CD8-positive, alpha-beta memory T cell (primary cell): ENCODE results near the gene HSBP1L1. TPM values are rescaled to one million over a fixed set of nuclear protein-coding genes. Genes with fewer than 3 reads are reported as not detected.
A peak's percentile ranks its signal among the peaks of the same experiment; 100 is the strongest.

ENCODE experiments used
- CTCF ChIA-PET: fragments of 350-600 bp; sonication (Branson Sonifier 250); formaldehyde crosslinking; loops from one replicate; lab custom pipeline; 2021; ENCODE audit warnings: antibody characterized with exemption; lab: Charles Lee
- POLR2A ChIA-PET: fragments of 350-600 bp; sonication (Branson Sonifier 250); formaldehyde crosslinking; loops from one replicate; lab custom pipeline; 2021; ENCODE audit warnings: antibody characterized with exemption; lab: Charles Lee
- DNase-seq, 5 donors: peaks; one replicate each; pipeline versions ENCODE4 v3.0.0 to v3.0.0-alpha.2; 2020 to 2022; ENCODE audit warnings: mixed read lengths in 1 of 5
- H3K27ac ChIP-seq: one replicate; pipeline ENCODE4 v1.7.0; 2013; ENCODE audit warnings: low read depth, mild to moderate bottlenecking, low read length, moderate library complexity
- H3K27me3 ChIP-seq: 2 replicates; pipeline ENCODE4 v1.7.0; 2013; ENCODE audit warnings: low read length, mild to moderate bottlenecking; ENCODE audit not compliant: insufficient read depth, poor library complexity, severe bottlenecking
- H3K36me3 ChIP-seq: 2 replicates; pipeline ENCODE4 v1.7.0; 2013; ENCODE audit warnings: mild to moderate bottlenecking, low read length, moderate library complexity; ENCODE audit not compliant: insufficient read depth
- H3K4me1 ChIP-seq: 2 replicates; pipeline ENCODE4 v1.7.0; 2013; ENCODE audit warnings: mild to moderate bottlenecking, low read length, moderate library complexity; ENCODE audit not compliant: insufficient read depth
- H3K4me3 ChIP-seq: 2 replicates; pipeline ENCODE4 v1.7.0; 2013; ENCODE audit warnings: mild to moderate bottlenecking, low read length
- H3K9me3 ChIP-seq: 2 replicates; pipeline ENCODE4 v1.7.0; 2013; ENCODE audit warnings: mild to moderate bottlenecking, low read length
- H3K27ac Mint-ChIP-seq, 8 donors: one replicate each; pipeline ENCODE4 v1.8.0; 2020 to 2021; ENCODE audit warnings: mixed read lengths in 8 of 8, mild to moderate bottlenecking in 6 of 8, inconsistent platforms in 3 of 8, moderate library complexity in 3 of 8
- H3K27me3 Mint-ChIP-seq, 2 donors: one replicate each; pipeline ENCODE4 v1.8.0; 2020 to 2021; ENCODE audit warnings: mixed read lengths in 2 of 2, mild to moderate bottlenecking in 1 of 2, moderate library complexity in 1 of 2
- H3K36me3 Mint-ChIP-seq, 3 donors: one replicate each; pipeline ENCODE4 v1.8.0; 2020 to 2021; ENCODE audit warnings: mixed read lengths in 3 of 3, inconsistent platforms in 1 of 3, mild to moderate bottlenecking in 1 of 3
- H3K4me1 Mint-ChIP-seq, 3 donors: one replicate each; pipeline ENCODE4 v1.8.0; 2020 to 2021; ENCODE audit warnings: mixed read lengths in 3 of 3, inconsistent platforms in 1 of 3, mild to moderate bottlenecking in 1 of 3
- H3K4me3 Mint-ChIP-seq, 7 donors: one replicate each; pipeline ENCODE4 v1.8.0; 2020 to 2021; ENCODE audit warnings: mixed read lengths in 7 of 7, mild to moderate bottlenecking in 6 of 7, moderate library complexity in 4 of 7, inconsistent platforms in 2 of 7
- H3K9me3 Mint-ChIP-seq, 5 donors: one replicate each; pipeline ENCODE4 v1.8.0; 2020 to 2022; ENCODE audit warnings: mixed read lengths in 5 of 5, mild to moderate bottlenecking in 3 of 5, moderate library complexity in 2 of 5, inconsistent platforms in 1 of 5
- polyA plus RNA-seq: library from polyadenylated mRNA; unstranded; fragments of 300-500 nt; fragmentation: Illumina TruSeq; gene quantifications from one replicate; pipeline ENCODE4 v1.2.3, GENCODE V29; 2021
- total RNA-seq, 2 experiments: library from RNA; stranded (reverse); gene quantifications; one replicate each; pipeline ENCODE4 v1.2.3, GENCODE V29; 2021

Gene HSBP1L1
- total and polyA plus RNA-seq, 3 experiments from 2014 or later = 3.3 to 17.2 (median 4.2) TPM

GRCh38 chr18:79971986-79972385, 7.5 kb downstream of the HSBP1L1 start:
- peaks cover 27% of the 10 kb centered on the region for H3K36me3 ChIP-seq
- Mint-ChIP-seq H3K4me1 (peaks cover 22 to 27% (median 25%) of the 10 kb centered on the region in 3 donors), H3K36me3 (peaks cover 5 to 78% (median 11%) of the 10 kb centered on the region in 3 donors), H3K27ac (peak overlapping the region in 7 of 8 donors; percentile 13 to 86 (median 80)), H3K4me3 (no peak overlapping the region), H3K27me3 (no peaks in the 10 kb centered on the region), H3K9me3 (no peaks in the 10 kb centered on the region)
- CTCF ChIA-PET = no interaction called here
- no peak overlapping the region for H3K27ac ChIP-seq
- no peaks in the 10 kb centered on the region for H3K27me3 ChIP-seq
- no peak overlapping the region for H3K4me3 ChIP-seq
- POLR2A ChIA-PET = no interaction called here
- H3K4me1 ChIP-seq = no peaks in the 10 kb centered on the region
- no peak for DNase-seq
- H3K9me3 ChIP-seq = no peaks in the 10 kb centered on the region

- Histone ChIP-seq H3K36me3 (peaks cover 31% of the 10 kb centered on the region), H3K4me3 (no peak overlapping the region), H3K4me1 (no peaks in the 10 kb centered on the region), H3K9me3 (no peaks in the 10 kb centered on the region), H3K27ac (no peak overlapping the region), H3K27me3 (no peaks in the 10 kb centered on the region)
- DNase-seq = no peak
- Mint-ChIP-seq H3K9me3 (no peaks in the 10 kb centered on the region), H3K27me3 (no peaks in the 10 kb centered on the region), H3K27ac (peak overlapping the region in 4 of 8 donors; percentile 8 to 85 (median 74)), H3K4me1 (peaks cover 24 to 29% (median 28%) of the 10 kb centered on the region in 3 donors), H3K36me3 (peaks cover 5 to 78% (median 11%) of the 10 kb centered on the region in 3 donors), H3K4me3 (no peak overlapping the region)
- CTCF ChIA-PET = interaction anchor here (0.6 to 0.8 kb wide), 2 partner anchors 9 to 12 kb away, joined by 3 read pairs; no protein-coding TSS in a partner anchor
- POLR2A ChIA-PET = no interaction called here
Observed at GRCh38 chr18:79972720-79973119, 8.3 kb downstream of the HSBP1L1 start.

GRCh38 chr18:79973517-79973916, 9.1 kb downstream of the HSBP1L1 start:
- ChIA-PET CTCF (no interaction called here), POLR2A (interaction anchor here (1.5 kb wide), 1 partner anchor 10 kb away, joined by 3 read pairs; no protein-coding TSS in a partner anchor)
- no peaks in the 10 kb centered on the region for H3K27me3 Mint-ChIP-seq
- H3K9me3 Mint-ChIP-seq = no peaks in the 10 kb centered on the region
- H3K27me3 ChIP-seq = no peaks in the 10 kb centered on the region
- peaks cover 31% of the 10 kb centered on the region for H3K36me3 ChIP-seq
- DNase-seq = no peak
- H3K4me3 Mint-ChIP-seq = no peak overlapping the region
- no peak overlapping the region for H3K27ac ChIP-seq
- H3K4me1 Mint-ChIP-seq = peaks cover 30 to 34% (median 30%) of the 10 kb centered on the region in 3 donors
- H3K4me1 ChIP-seq = no peaks in the 10 kb centered on the region
- H3K27ac Mint-ChIP-seq = peak overlapping the region in 3 of 8 donors; percentile 63 to 85 (median 78)
- H3K9me3 ChIP-seq = no peaks in the 10 kb centered on the region
- peaks cover 5 to 79% (median 11%) of the 10 kb centered on the region in 3 donors for H3K36me3 Mint-ChIP-seq
- H3K4me3 ChIP-seq = no peak overlapping the region

- Mint-ChIP-seq H3K27ac (peak overlapping the region in 4 of 8 donors; percentile 19 to 85 (median 70)), H3K4me1 (peaks cover 30 to 34% (median 30%) of the 10 kb centered on the region in 3 donors), H3K27me3 (no peaks in the 10 kb centered on the region), H3K9me3 (no peaks in the 10 kb centered on the region), H3K36me3 (peaks cover 5 to 81% (median 11%) of the 10 kb centered on the region in 3 donors), H3K4me3 (no peak overlapping the region)
- POLR2A ChIA-PET = interaction anchor here (1.5 kb wide), 1 partner anchor 11 kb away, joined by 3 read pairs; no protein-coding TSS in a partner anchor
- H3K27ac ChIP-seq = no peak overlapping the region
- H3K9me3 ChIP-seq = no peaks in the 10 kb centered on the region
- H3K4me3 ChIP-seq = no peak overlapping the region
- H3K36me3 ChIP-seq = peaks cover 31% of the 10 kb centered on the region
- H3K4me1 ChIP-seq = no peaks in the 10 kb centered on the region
- no peaks in the 10 kb centered on the region for H3K27me3 ChIP-seq
- CTCF ChIA-PET = interaction anchor here (0.9 kb wide), 1 partner anchor 11 kb away, joined by 4 read pairs; no protein-coding TSS in a partner anchor
- no peak for DNase-seq
Observed at GRCh38 chr18:79974025-79974654, 9.7 kb downstream of the HSBP1L1 start.

GRCh38 chr18:79975043-79975442, 10.6 kb downstream of the HSBP1L1 start:
- Mint-ChIP-seq H3K27me3 (no peaks in the 10 kb centered on the region), H3K4me3 (no peak overlapping the region), H3K27ac (peak overlapping the region in 3 of 8 donors; percentile 26 to 92 (median 77))

GRCh38 chr18:79975985-79976680, 11.7 kb downstream of the HSBP1L1 start:
- Mint-ChIP-seq H3K36me3 (peaks cover 5 to 74% (median 14%) of the 10 kb centered on the region in 3 donors), H3K27me3 (no peaks in the 10 kb centered on the region), H3K4me3 (peak overlapping the region in 1 of 7 donors; percentile 75), H3K4me1 (peaks cover 40 to 49% (median 44%) of the 10 kb centered on the region in 3 donors), H3K27ac (peak overlapping the region in 3 of 8 donors; percentile 29 to 88 (median 62)), H3K9me3 (no peaks in the 10 kb centered on the region)
- no peak for DNase-seq
- CTCF ChIA-PET = interaction anchor here (1.1 kb wide), 1 partner anchor 8 kb away, joined by 4 read pairs; no protein-coding TSS in a partner anchor
- Histone ChIP-seq H3K27ac (no peak overlapping the region), H3K9me3 (no peaks in the 10 kb centered on the region), H3K4me1 (no peaks in the 10 kb centered on the region), H3K4me3 (no peak overlapping the region), H3K27me3 (no peaks in the 10 kb centered on the region), H3K36me3 (peaks cover 25% of the 10 kb centered on the region)
- POLR2A ChIA-PET = interaction anchor here (0.7 kb wide), 1 partner anchor 45 kb away, joined by 5 read pairs; no protein-coding TSS in a partner anchor

More at GRCh38 chr18:79975043-79975442, 10.6 kb downstream of the HSBP1L1 start:
- peaks cover 31% of the 10 kb centered on the region for H3K36me3 ChIP-seq
- CTCF ChIA-PET = interaction anchor here (0.9 kb wide), 1 partner anchor 10 kb away, joined by 4 read pairs; no protein-coding TSS in a partner anchor
- DNase-seq = no peak
- H3K9me3 ChIP-seq = no peaks in the 10 kb centered on the region
- no peaks in the 10 kb centered on the region for H3K4me1 ChIP-seq
- no peaks in the 10 kb centered on the region for H3K27me3 ChIP-seq
- POLR2A ChIA-PET = interaction anchor here (1.5 kb wide), 1 partner anchor 12 kb away, joined by 3 read pairs; no protein-coding TSS in a partner anchor
- no peak overlapping the region for H3K27ac ChIP-seq
- Mint-ChIP-seq H3K9me3 (no peaks in the 10 kb centered on the region), H3K4me1 (peaks cover 34 to 42% (median 34%) of the 10 kb centered on the region in 3 donors), H3K36me3 (peaks cover 5 to 81% (median 14%) of the 10 kb centered on the region in 3 donors)
- no peak overlapping the region for H3K4me3 ChIP-seq

GRCh38 chr18:79979843-79980242, 15.4 kb downstream of the HSBP1L1 start:
- H3K27me3 Mint-ChIP-seq = no peaks in the 10 kb centered on the region
- Histone ChIP-seq H3K4me3 (no peak overlapping the region), H3K27me3 (no peaks in the 10 kb centered on the region), H3K4me1 (peaks cover 29% of the 10 kb centered on the region), H3K36me3 (peaks cover 15% of the 10 kb centered on the region), H3K9me3 (no peaks in the 10 kb centered on the region), H3K27ac (no peak overlapping the region)
- DNase-seq = no peak
- no peaks in the 10 kb centered on the region for H3K9me3 Mint-ChIP-seq
- ChIA-PET CTCF (interaction anchor here (0.8 kb wide), 1 partner anchor 16 kb away, joined by 3 read pairs; the partner anchor contains the start of gene HSBP1L1), POLR2A (no interaction called here)
- peaks cover 60 to 70% (median 70%) of the 10 kb centered on the region in 3 donors for H3K4me1 Mint-ChIP-seq
- peaks cover 0 to 59% (median 7%) of the 10 kb centered on the region in 3 donors for H3K36me3 Mint-ChIP-seq
- peak overlapping the region in 3 of 8 donors; percentile 17 to 65 (median 52) for H3K27ac Mint-ChIP-seq
- H3K4me3 Mint-ChIP-seq = peak overlapping the region in 1 of 7 donors; percentile 15
